Fibroblast of lung (primary cell): ENCODE measurements around the gene FHIP1B. TPM values are rescaled to one million over a fixed set of nuclear protein-coding genes. Genes with fewer than 3 reads are reported as not detected.
A peak's percentile ranks its signal among the peaks of the same experiment; 100 is the strongest.

Experiments used
- DNase-seq, 2 donors: peaks; one replicate each; pipeline versions ENCODE4 v3.0.0 to v3.0.0-alpha.2; 2010; ENCODE audit warnings: low read depth in 2 of 2
- H2AFZ ChIP-seq: 2 replicates; pipeline ENCODE4 v1.5.1; 2012; ENCODE audit warnings: low read length, control low read depth, inconsistent platforms
- H3K27ac ChIP-seq: 2 replicates; pipeline ENCODE4 v1.5.1; 2011; ENCODE audit warnings: low read length, control low read depth; ENCODE audit not compliant: insufficient read depth
- H3K27me3 ChIP-seq: 2 replicates; pipeline ENCODE4 v1.5.1; 2011; ENCODE audit warnings: mild to moderate bottlenecking, low read length; ENCODE audit not compliant: control insufficient read depth, insufficient read depth
- H3K36me3 ChIP-seq: 2 replicates; pipeline ENCODE4 v1.5.1; 2011; ENCODE audit warnings: low read length; ENCODE audit not compliant: control insufficient read depth, insufficient read depth
- H3K4me1 ChIP-seq: 2 replicates; pipeline ENCODE4 v1.5.1; 2011; ENCODE audit warnings: low read length; ENCODE audit not compliant: control insufficient read depth, insufficient read depth; ENCODE audit errors: extremely low read depth
- H3K4me2 ChIP-seq: 2 replicates; pipeline ENCODE4 v1.5.1; 2011; ENCODE audit warnings: low read length, control low read depth; ENCODE audit not compliant: insufficient read depth; ENCODE audit errors: extremely low read depth
- H3K4me3 ChIP-seq, 4 experiments: fragments of 200-600 bp in 1 of 4; sonication (generic) in 1 of 4; replicated peaks in 1 of 4; 2 replicates each; pipeline ENCODE4 v1.5.1; 2011 to 2016; ENCODE audit warnings: low read length in 4 of 4, low read depth in 3 of 4, mild to moderate bottlenecking in 3 of 4, control low read depth in 2 of 4, inconsistent platforms in 1 of 4, mixed read lengths in 1 of 4; ENCODE audit not compliant: insufficient read depth in 1 of 4; ENCODE audit errors: control extremely low read depth in 1 of 4
- H3K79me2 ChIP-seq: 2 replicates; pipeline ENCODE4 v1.5.1; 2012; ENCODE audit warnings: mild to moderate bottlenecking, low read length, inconsistent platforms; ENCODE audit not compliant: control insufficient read depth, insufficient read depth
- H3K9ac ChIP-seq: 2 replicates; pipeline ENCODE4 v1.5.1; 2011; ENCODE audit warnings: mild to moderate bottlenecking, low read length, control low read depth; ENCODE audit not compliant: insufficient read depth
- H3K9me3 ChIP-seq: 2 replicates; pipeline ENCODE4 v1.5.1; 2012; ENCODE audit warnings: low read depth, low read length; ENCODE audit not compliant: control insufficient read depth, insufficient read depth
- H4K20me1 ChIP-seq: 2 replicates; pipeline ENCODE4 v1.5.1; 2011; ENCODE audit warnings: low read length; ENCODE audit not compliant: control insufficient read depth, insufficient read depth; ENCODE audit errors: extremely low read depth
- EZH2 ChIP-seq: IDR thresholded peaks from 2 replicates; pipeline ENCODE4 v1.5.1; 2012; ENCODE audit warnings: low read length, control low read depth, mild to moderate bottlenecking; ENCODE audit errors: missing control alignments
- polyA plus RNA-seq, 2 donors: library from polyadenylated mRNA; depleted of rRNA in 1 of 2; stranded (reverse) in 1 of 2; unstranded in 1 of 2; fragments of >200 nt; gene quantifications; 2 replicates each; pipeline ENCODE4 v1.2.1, GENCODE V29; 2011 to 2012; ENCODE audit warnings: missing spikeins in 1 of 2
- total RNA-seq: library from RNA; depleted of rRNA; stranded (reverse); fragments of >200 nt; gene quantifications from 2 replicates; pipeline ENCODE4 v1.2.1, GENCODE V29; 2014
- TF ChIP-seq, protein P1 (sequence below), 2 donors: IDR thresholded peaks in 1 of 2; conservative IDR thresholded peaks in 1 of 2; 1 replicate in 1 of 2; 2 replicates in 1 of 2; pipeline ENCODE4 v1.5.1; 2011 to 2012; ENCODE audit warnings: low read length in 2 of 2, control low read depth in 1 of 2, inconsistent platforms in 1 of 2, low read depth in 1 of 2, mild to moderate bottlenecking in 1 of 2

The FHIP1B gene
- total and polyA plus RNA-seq, 2 donors (not counting 1 experiment from before 2014, with no cell fraction given), result 9.2 to 15.4 TPM

DNA sequence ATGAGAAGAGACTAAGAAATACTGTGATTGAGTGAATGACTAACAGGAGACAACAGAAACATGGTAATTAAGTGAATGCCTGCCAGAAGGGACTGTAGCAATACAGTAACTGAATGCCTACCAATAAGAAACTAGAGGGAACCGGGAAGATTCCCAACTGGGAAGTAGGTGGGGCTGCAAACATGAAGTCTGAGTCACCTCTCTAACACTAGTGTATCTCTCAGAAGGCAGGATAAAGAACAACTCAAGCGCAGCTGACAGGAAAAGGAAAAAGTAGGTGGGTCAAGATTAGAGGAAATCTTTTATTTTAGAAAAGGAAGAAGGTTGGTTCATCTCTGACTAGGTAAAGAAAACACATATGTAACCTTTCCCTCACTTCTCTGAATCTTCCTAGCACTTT is 15.1 kb downstream of the FHIP1B start:
- TF ChIP-seq, protein P1, sequence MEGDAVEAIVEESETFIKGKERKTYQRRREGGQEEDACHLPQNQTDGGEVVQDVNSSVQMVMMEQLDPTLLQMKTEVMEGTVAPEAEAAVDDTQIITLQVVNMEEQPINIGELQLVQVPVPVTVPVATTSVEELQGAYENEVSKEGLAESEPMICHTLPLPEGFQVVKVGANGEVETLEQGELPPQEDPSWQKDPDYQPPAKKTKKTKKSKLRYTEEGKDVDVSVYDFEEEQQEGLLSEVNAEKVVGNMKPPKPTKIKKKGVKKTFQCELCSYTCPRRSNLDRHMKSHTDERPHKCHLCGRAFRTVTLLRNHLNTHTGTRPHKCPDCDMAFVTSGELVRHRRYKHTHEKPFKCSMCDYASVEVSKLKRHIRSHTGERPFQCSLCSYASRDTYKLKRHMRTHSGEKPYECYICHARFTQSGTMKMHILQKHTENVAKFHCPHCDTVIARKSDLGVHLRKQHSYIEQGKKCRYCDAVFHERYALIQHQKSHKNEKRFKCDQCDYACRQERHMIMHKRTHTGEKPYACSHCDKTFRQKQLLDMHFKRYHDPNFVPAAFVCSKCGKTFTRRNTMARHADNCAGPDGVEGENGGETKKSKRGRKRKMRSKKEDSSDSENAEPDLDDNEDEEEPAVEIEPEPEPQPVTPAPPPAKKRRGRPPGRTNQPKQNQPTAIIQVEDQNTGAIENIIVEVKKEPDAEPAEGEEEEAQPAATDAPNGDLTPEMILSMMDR (conservative IDR thresholded peaks at IDR 0.05 in 1 of 2, IDR thresholded peaks at IDR 0.05 in 1 of 2; ENCODE audit: low read depth in 1 of 2, low read length in 2 of 2), result no peak
- TF ChIP-seq EZH2, result no peak
- no peak overlapping the region for H2AFZ ChIP-seq

DNA sequence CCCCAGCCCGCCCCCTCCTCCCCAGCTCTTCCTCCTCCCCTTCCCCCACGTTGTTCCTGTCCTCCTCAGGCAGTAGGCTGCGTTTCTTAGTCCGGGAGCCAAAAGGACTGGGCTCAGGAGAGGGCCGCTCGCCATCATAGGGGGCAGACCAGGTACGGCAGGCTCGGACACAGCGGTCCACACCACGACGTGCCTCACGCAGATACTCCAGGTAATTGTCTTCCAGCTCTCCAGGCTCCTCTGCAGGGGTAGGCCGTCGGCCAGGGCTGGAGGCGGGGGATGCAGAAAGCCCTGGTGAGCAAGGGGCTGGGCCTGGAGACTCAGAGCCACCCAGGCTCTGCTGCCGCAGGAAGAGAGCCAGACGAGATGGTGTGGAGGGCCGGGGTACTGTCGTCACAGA is 16.7 kb downstream of the FHIP1B start:
- H4K20me1 ChIP-seq, result no peaks in the 10 kb centered on the region
- no peaks in the 10 kb centered on the region for H3K27me3 ChIP-seq
- DNase-seq, result no peak
- TF ChIP-seq, protein P1 (conservative IDR thresholded peaks at IDR 0.05 in 1 of 2, IDR thresholded peaks at IDR 0.05 in 1 of 2; ENCODE audit: low read depth in 1 of 2, low read length in 2 of 2), result no peak
- no peak for TF ChIP-seq EZH2
- H2AFZ ChIP-seq, result no peak overlapping the region
- H3K36me3 ChIP-seq, result peaks cover 16% of the 10 kb centered on the region
- H3K79me2 ChIP-seq, result no peaks in the 10 kb centered on the region
- no peak overlapping the region for H3K9ac ChIP-seq
- no peaks in the 10 kb centered on the region for H3K9me3 ChIP-seq
- H3K4me2 ChIP-seq, result no peak overlapping the region
- H3K4me1 ChIP-seq, result peaks cover 2% of the 10 kb centered on the region
- H3K4me3 ChIP-seq, result no peak overlapping the region
- H3K27ac ChIP-seq, result no peak overlapping the region

More for the DNA sequence above, 15.1 kb downstream of the FHIP1B start:
- H3K9ac ChIP-seq, result no peak overlapping the region
- peaks cover 2% of the 10 kb centered on the region for H3K4me1 ChIP-seq
- no peak overlapping the region for H3K27ac ChIP-seq
- DNase-seq, result peak; percentile 87 to 91
- H4K20me1 ChIP-seq, result no peaks in the 10 kb centered on the region
- no peaks in the 10 kb centered on the region for H3K9me3 ChIP-seq
- peaks cover 18% of the 10 kb centered on the region for H3K36me3 ChIP-seq
- no peaks in the 10 kb centered on the region for H3K27me3 ChIP-seq
- H3K4me2 ChIP-seq, result no peak overlapping the region
- H3K4me3 ChIP-seq, result no peak overlapping the region
- no peaks in the 10 kb centered on the region for H3K79me2 ChIP-seq

DNA sequence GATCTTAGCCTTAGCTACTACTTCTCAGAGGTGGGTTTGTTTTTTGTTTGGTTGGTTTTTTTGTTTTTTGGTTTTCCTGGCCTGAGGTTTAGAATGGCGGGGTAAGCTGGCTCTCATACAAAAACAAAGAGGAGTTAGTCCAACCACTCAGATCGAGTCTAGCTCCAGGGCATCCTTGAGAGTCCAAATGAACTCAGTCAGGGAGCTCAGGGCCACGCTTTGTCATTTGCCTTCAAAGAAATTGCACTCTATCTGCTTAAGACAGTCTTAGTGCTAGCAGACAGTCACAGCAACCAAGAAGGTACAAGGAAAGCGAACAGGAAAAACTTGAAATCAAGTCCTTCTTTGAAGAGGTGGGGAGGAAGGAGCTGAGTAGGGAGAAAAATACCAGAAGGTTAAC is 17.9 kb downstream of the FHIP1B start:
- Histone ChIP-seq H3K27ac (no peak overlapping the region), H3K9ac (no peak overlapping the region), H3K9me3 (no peaks in the 10 kb centered on the region), H3K36me3 (peaks cover 16% of the 10 kb centered on the region), H3K4me3 (no peak overlapping the region), H2AFZ (no peak overlapping the region), H3K4me2 (no peak overlapping the region), H3K4me1 (peaks cover 2% of the 10 kb centered on the region), H4K20me1 (no peaks in the 10 kb centered on the region), H3K79me2 (no peaks in the 10 kb centered on the region), H3K27me3 (no peaks in the 10 kb centered on the region)
- TF ChIP-seq, protein P1 (conservative IDR thresholded peaks at IDR 0.05 in 1 of 2, IDR thresholded peaks at IDR 0.05 in 1 of 2; ENCODE audit: low read depth in 1 of 2, low read length in 2 of 2), result no peak
- TF ChIP-seq EZH2, result no peak
- no peak for DNase-seq
